Activated T-helper 1 cell treated with Interleukin-2 at 50 U/mL for 16 hours (primary cell): ENCODE results near the gene FAHD2B.
A peak's percentile ranks its signal among the peaks of the same experiment; 100 is the strongest.
"Not testable (repeated sequence)": the region's sequence is repeated elsewhere in the genome, so short reads cannot be mapped to it uniquely, and the experiment has no call there.

Source experiments
- DNase-seq: peaks from one replicate; pipeline ENCODE4 v3.0.0-alpha.2; 2020; ENCODE audit warnings: low read depth

FAHD2B gene, protein sequence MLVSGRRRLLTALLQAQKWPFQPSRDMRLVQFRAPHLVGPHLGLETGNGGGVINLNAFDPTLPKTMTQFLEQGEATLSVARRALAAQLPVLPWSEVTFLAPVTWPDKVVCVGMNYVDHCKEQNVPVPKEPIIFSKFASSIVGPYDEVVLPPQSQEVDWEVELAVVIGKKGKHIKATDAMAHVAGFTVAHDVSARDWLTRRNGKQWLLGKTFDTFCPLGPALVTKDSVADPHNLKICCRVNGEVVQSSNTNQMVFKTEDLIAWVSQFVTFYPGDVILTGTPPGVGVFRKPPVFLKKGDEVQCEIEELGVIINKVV

GRCh38 chr2:97094772-97095611, at the start of gene FAHD2B:
TSS of gene FAHD2B (minus strand) at chr2:97094882. CDS start at chr2:97091706, 3,176 bp downstream.
- DNase-seq, result peak; percentile 73

GRCh38 chr2:97144016-97144415, 49.3 kb upstream of the FAHD2B start:
- not testable (repeated sequence) for DNase-seq

DNA sequence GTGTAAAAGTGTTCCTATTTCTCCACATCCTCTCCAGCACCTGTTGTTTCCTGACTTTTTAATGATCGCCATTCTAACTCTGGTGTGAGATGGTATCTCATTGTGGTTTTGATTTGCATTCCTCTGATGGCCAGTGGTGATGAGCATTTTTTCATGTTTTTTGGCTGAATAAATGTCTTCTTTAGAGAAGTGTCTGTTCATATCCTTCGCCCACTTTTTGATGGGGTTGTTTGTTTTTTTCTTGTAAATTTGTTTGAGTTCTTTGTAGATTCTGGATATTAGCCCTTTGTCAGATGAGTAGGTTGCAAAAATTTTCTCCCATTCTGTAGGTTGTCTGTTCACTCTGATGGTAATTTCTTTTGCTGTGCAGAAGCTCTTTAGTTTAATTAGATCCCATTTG, 34.4 kb upstream of the FAHD2B start:
- not testable (repeated sequence) for DNase-seq

- DNase-seq, result not testable (repeated sequence)
These were observed 19.2 kb upstream of the FAHD2B start for GRCh38 chr2:97113882-97114255.

DNA sequence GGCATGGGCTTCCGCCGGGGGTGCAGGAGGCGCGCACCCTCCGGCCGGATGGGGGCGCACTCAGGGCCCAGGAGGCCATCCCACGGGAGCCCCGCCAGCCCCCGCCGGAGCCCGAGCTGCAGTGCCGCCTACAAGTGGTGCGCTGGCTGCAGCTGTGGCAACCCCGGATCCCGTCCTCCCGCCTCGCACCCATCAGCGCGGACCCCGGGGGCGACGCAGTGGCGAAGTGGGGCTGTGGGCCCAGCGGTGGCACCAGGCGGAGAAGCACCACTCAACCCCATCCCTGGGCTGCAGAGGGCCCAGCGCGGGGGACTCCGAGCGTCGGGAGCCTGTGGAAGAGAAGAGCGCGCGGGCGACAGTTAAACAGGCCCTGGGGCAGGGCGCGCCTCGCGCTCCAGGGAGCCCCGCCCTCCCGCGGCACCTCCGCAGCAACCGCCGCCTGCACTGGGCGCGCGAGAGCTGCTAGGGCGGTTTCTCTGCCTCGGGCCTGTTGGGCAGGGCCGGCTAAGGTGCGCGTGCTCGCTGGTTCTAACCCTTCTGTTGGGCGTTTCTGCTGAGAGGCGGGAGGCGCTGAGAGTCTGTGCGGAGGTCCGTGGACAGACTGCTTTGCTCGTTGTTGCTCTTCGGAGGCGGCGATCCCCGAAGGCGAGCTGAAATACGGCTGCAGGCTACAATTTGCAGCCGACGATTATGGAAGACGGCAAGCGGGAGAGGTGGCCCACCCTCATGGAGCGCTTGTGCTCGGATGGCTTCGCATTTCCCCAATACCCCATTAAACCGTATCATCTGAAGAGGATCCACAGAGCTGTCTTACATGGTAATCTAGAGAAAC, 18.6 kb upstream of the FAHD2B start, which contains the start of gene ANKRD36:
Gene ANKRD36, plus strand, starts transcription at position 104 of the 832 bp plus-strand sequence. Its CDS starts 587 bp downstream, at position 691.
- DNase-seq, result peak; percentile 76

DNA sequence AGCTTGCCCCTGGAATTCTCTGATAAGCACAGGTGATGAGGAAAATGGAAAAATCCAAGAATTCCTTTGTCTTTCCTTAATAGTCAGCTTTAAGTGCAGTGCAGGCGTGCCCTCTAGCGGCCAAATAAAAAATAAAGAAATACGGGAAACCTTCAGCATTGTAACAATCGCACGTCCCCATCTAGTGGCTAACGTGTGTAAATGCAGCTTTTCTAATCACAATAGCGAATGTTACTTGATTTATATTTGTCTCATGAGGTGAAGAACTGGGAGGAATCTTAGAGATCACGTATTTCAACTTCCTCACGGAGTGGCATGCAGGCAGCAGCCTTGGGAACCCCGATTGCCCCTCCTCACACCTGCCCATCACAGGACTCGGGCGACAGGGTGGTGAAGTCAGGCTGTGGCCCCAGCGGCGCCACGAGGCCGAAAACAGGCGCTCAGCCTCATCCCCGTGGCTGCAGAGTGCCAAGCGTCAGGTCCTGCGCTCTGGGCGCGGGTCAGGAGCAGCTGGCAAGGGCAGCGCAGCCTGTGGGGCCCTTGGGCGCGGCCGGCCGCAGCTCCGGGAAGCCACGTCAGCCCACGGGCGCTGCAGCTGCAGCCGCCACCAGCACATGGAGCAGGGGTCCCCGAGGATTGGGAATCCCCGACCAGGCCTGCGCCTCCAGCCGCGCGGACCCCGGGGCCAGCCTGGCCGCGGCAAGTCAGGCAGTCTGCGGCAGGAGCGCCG, 17.8 kb upstream of the FAHD2B start:
- DNase-seq, result not testable (repeated sequence)

DNA sequence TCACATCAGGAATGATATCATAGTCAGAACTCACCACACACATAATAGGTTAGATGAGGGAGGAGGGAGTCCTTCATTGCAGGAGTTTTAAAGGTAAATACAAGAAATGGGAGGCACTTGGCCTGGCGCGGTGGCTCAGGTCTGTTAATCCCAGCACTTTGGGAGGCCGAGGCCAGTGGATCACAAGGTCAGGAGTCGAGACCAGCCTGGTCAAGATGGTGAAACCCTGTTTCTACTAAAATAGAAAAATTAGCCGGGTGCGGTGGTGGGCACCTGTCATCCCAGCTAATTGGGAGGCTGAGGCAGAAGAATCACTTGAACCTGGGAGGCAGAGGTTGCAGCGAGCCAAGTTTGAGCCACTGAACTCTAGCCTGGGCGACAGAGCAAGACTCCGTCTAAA, 16.6 kb upstream of the FAHD2B start:
- DNase-seq, result not testable (repeated sequence)

GRCh38 chr2:97106878-97107277, 12.2 kb upstream of the FAHD2B start:
- DNase-seq, result not testable (repeated sequence)

GRCh38 chr2:97098786-97099372, 4.2 kb upstream of the FAHD2B start:
- DNase-seq, result not testable (repeated sequence)

DNA sequence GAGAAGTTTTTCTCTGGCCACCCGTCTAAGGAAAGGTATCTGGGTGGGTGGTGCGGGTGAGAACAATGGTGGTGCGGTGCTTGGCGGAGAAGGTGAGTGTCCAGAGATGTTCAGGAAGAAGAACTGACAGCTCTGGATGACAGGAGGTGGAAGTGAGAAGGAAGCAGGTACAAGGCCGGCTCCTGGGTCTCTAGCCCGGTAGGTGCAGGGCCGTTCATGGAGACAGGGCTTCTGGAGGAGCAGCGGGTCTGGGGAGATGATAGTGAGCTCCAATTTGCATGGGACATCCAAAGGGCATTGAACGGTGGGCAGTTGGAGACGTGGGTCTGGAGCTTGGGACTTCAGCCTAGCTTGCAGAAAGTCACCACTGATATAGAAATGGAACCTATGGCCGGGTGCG, 979 bp upstream of the FAHD2B start:
- DNase-seq, result no peak

- DNase-seq, result not testable (repeated sequence)
These were observed 505 bp downstream of the FAHD2B start for GRCh38 chr2:97093983-97094771.

- not testable (repeated sequence) for DNase-seq
These were observed 1.7 kb downstream of the FAHD2B start for GRCh38 chr2:97092946-97093345.

- not testable (repeated sequence) for DNase-seq
These were observed 6.0 kb downstream of the FAHD2B start for GRCh38 chr2:97088706-97089105.

GRCh38 chr2:97085093-97085492, 9.6 kb downstream of the FAHD2B start:
- not testable (repeated sequence) for DNase-seq

DNA sequence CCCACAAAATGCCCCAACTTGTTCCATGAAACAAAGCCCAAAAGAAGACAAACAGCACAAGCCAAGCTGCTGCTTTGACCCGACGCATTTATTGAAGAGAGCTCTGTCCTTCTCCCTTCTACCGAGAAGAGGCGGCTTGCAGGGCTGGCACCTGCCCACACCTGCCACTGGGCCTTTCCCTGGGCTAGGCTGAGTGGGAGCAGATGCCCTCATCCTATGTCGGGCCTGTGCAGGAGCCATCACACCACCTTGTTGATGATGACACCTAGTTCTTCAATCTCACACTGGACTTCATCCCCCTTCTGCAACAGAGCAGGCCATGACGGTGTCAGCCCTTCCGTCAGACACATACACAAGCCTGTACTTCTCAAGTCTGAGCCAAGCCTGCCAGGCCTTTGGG, 11.2 kb downstream of the FAHD2B start:
- DNase-seq, result not testable (repeated sequence)

DNA sequence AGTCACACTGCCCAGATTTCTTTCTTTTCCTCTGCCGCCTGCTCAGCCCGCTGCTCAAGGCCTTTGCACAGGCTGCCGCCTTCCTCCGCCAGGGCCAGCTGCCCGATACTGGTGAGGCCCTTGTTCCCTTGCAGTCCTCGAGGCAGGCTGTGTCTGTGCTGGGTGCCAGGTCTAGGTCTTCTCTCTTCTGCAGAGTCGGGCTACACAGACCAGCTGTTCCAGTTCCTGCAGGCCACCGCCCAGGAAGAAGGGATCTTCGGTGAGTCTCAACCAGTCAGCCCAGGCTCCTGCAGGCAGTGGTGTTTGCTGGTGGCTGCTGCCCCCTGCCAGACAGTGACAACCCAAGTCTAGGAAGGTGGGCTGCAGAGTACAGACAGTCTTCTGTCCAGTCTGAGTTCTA, 12.5 kb downstream of the FAHD2B start:
- not testable (repeated sequence) for DNase-seq

DNA sequence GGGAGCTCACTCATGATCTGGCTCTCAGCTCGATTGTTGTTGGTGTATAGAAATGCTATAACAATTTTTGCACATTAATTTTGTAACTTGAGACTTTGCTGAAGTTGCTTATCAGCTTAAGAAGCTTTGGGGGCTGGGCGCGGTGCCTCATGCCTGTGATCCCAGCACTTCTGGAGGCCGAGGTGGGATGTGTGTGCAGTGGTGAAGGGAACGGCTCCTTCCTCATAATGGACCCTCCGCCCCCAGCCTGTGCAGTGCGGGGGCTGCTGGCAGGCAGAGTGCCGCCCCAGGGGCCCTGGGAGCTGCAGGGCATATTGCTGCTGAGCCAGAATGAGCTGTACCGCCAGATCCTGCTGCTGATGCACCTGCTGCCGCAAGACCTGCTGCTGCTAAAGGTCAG, 13.8 kb downstream of the FAHD2B start:
- not testable (repeated sequence) for DNase-seq

- not testable (repeated sequence) for DNase-seq
These were observed 17.5 kb downstream of the FAHD2B start for GRCh38 chr2:97077213-97077612.

- DNase-seq, result not testable (repeated sequence)
These were observed 23.8 kb downstream of the FAHD2B start for GRCh38 chr2:97070915-97071314.

DNA sequence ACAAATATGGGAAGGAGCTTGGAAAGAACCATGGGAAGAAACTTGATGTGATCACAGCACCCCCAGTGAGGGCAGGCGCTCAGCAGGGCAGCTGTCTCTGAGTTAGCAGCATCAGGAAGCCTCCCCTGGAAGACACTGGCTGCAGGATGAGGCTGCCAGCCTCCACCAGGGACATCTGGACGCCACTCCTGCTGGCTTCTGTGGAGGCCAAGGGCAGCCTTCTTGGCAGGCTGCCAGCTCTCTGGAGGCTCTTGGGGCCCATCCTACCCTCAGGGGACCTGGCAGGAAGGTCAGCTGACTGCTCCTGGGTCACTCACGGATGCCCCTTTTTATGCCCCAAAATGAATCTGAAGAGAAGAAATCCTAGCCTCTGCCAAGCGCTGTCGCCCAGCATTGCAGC, 26.0 kb downstream of the FAHD2B start:
- not testable (repeated sequence) for DNase-seq
